K562 (cell line): Measurements from ENCODE around the gene PDZD8. TPM values are rescaled to one million over a fixed set of nuclear protein-coding genes. Genes with fewer than 3 reads are reported as not detected.
A peak's percentile ranks its signal among the peaks of the same experiment; 100 is the strongest.

Experiments
- ARID1B ChIP-seq: fragments of 450-650 bp; IDR thresholded peaks from 2 replicates; pipeline ENCODE4 v1.6.1; 2016; ENCODE audit warnings: antibody characterized with exemption, mild to moderate bottlenecking, inconsistent platforms
- ARNT ChIP-seq, 2 experiments: fragments of 450-650 bp; IDR thresholded peaks; 2 replicates each; pipeline ENCODE4 v1.6.1; 2016; ENCODE audit warnings: mild to moderate bottlenecking in 1 of 2
- CBX2 ChIP-seq: fragments of 200-600 bp; sonication (generic); IDR thresholded peaks from one replicate; pipeline ENCODE4 v1.6.1; 2012; ENCODE audit warnings: mild to moderate bottlenecking, low read length, inconsistent platforms; ENCODE audit not compliant: insufficient read depth, poor library complexity, severe bottlenecking
- COPS2 ChIP-seq: fragments of 450-650 bp; conservative IDR thresholded peaks from 2 replicates; pipeline ENCODE4 v1.6.1; 2016; ENCODE audit warnings: mild to moderate bottlenecking, moderate library complexity
- ESRRA ChIP-seq: fragments of 450-650 bp; IDR thresholded peaks from 2 replicates; pipeline ENCODE4 v1.6.1; 2014; ENCODE audit warnings: low read depth, mild to moderate bottlenecking, moderate library complexity, borderline replicate concordance
- GABPB2 ChIP-seq: fragments of 250-450 bp; sonication (Bioruptor Pico); conservative IDR thresholded peaks from 2 replicates; pipeline ENCODE4 v1.5.1; 2021; ENCODE audit warnings: mild to moderate bottlenecking
- HLTF ChIP-seq: fragments of 450-650 bp; IDR thresholded peaks from 2 replicates; pipeline ENCODE4 v1.6.1; 2016
- KDM1A ChIP-seq, 2 experiments: fragments of 450-650 bp; IDR thresholded peaks; 2 replicates each; pipeline ENCODE4 v1.6.1; 2016; ENCODE audit warnings: mild to moderate bottlenecking in 2 of 2
- KLF1 ChIP-seq: fragments of 450-650 bp; IDR thresholded peaks from 2 replicates; pipeline ENCODE4 v1.6.1; 2016; ENCODE audit warnings: missing genetic modification characterization, missing compliant biosample characterization
- LCOR ChIP-seq: sonication (generic); formaldehyde crosslinking; IDR thresholded peaks from 2 replicates; pipeline ENCODE4 v1.8.0; 2022; ENCODE audit warnings: mild to moderate bottlenecking, missing genetic modification reagents
- MCM2 ChIP-seq: fragments of 450-650 bp; IDR thresholded peaks from 2 replicates; pipeline ENCODE4 v1.6.1; 2017; ENCODE audit warnings: low read depth, mild to moderate bottlenecking
- MTA3 ChIP-seq: fragments of 450-650 bp; formaldehyde crosslinking; IDR thresholded peaks from 2 replicates; pipeline ENCODE4 v1.6.1; 2017; ENCODE audit warnings: mild to moderate bottlenecking, borderline replicate concordance
- MYBL2 ChIP-seq, 2 experiments: fragments of 450-650 bp in 1 of 2; sonication (generic) in 1 of 2; formaldehyde crosslinking in 1 of 2; IDR thresholded peaks; 2 replicates each; pipeline versions ENCODE4 v1.6.1 to v1.8.1; 2017 to 2022; ENCODE audit warnings: borderline replicate concordance in 1 of 2, inconsistent platforms in 1 of 2, low read depth in 1 of 2, mild to moderate bottlenecking in 1 of 2, missing genetic modification reagents in 1 of 2, moderate library complexity in 1 of 2
- RBBP5 ChIP-seq: fragments of 200-600 bp; sonication (generic); IDR thresholded peaks from 2 replicates; pipeline ENCODE4 v1.6.1; 2012; ENCODE audit warnings: borderline replicate concordance, mild to moderate bottlenecking, low read length, control low read depth, inconsistent platforms; ENCODE audit not compliant: insufficient read depth, poor library complexity, severe bottlenecking
- SMAD1 ChIP-seq: fragments of 150-350 bp; IDR thresholded peaks from 2 replicates; pipeline ENCODE4 v1.6.1; 2014; ENCODE audit warnings: low read length, low read depth; ENCODE audit not compliant: partially characterized antibody
- SREBF2 ChIP-seq: sonication (generic); formaldehyde crosslinking; IDR thresholded peaks from 2 replicates; pipeline ENCODE4 v1.4.0; 2020; ENCODE audit warnings: mild to moderate bottlenecking, missing genetic modification reagents
- TCF7L2 ChIP-seq: fragments of 150-350 bp; IDR thresholded peaks from 2 replicates; pipeline ENCODE4 v1.6.1; 2016; ENCODE audit warnings: low read depth, mild to moderate bottlenecking, low read length, moderate library complexity
- ZEB2 ChIP-seq: fragments of 450-650 bp; IDR thresholded peaks from 2 replicates; pipeline ENCODE4 v1.6.1; 2016
- ZNF140 ChIP-seq: fragments of 250-450 bp; sonication (Bioruptor Pico); IDR thresholded peaks from 2 replicates; pipeline ENCODE4 v1.8.0; 2021; ENCODE audit warnings: moderate library complexity, mild to moderate bottlenecking, inconsistent platforms
- ZNF197 ChIP-seq: fragments of 200-800 bp; sonication (Bioruptor generic); IDR thresholded peaks from 2 replicates; pipeline ENCODE4 v1.6.1; 2016; ENCODE audit warnings: low read depth, missing genetic modification characterization, missing compliant biosample characterization
- ZNF551 ChIP-seq: fragments of 250-450 bp; sonication (Bioruptor Pico); IDR thresholded peaks from 2 replicates; pipeline ENCODE4 v1.5.0; 2021; ENCODE audit warnings: mild to moderate bottlenecking, moderate library complexity
- polyA plus RNA-seq, 8 experiments: library from polyadenylated mRNA; depleted of rRNA in 4 of 8; stranded (reverse) in 5 of 8; unstranded in 3 of 8; fragments of >200 nt; fragmentation: Nextera tagmentation in 2 of 8; fragmentation: Illumina TruSeq in 1 of 8; extraction: Ambion mirVana in 2 of 8; extraction: Trizol in 1 of 8; gene quantifications; 2 replicates each; pipeline versions ENCODE4 v1.2.1 to v1.2.3, GENCODE V29; 2011 to 2014; ENCODE audit warnings: inconsistent platforms in 1 of 8, missing spikeins in 1 of 8
- total RNA-seq, 7 experiments: library from RNA; depleted of rRNA in 6 of 7; stranded (reverse); fragments of >200 nt in 6 of 7; fragmentation: Illumina TruSeq in 2 of 7; extraction: Trizol in 2 of 7; gene quantifications; 2 replicates each; pipeline versions ENCODE4 v1.2.1 to v1.2.3, GENCODE V29; 2011 to 2021; ENCODE audit warnings: low replicate concordance in 1 of 7
- TF ChIP-seq, protein P1 (sequence below): fragments of 450-650 bp; conservative IDR thresholded peaks from 2 replicates; pipeline ENCODE4 v1.6.1; 2016; ENCODE audit warnings: missing genetic modification characterization, low read depth, mild to moderate bottlenecking, control low read depth, missing compliant biosample characterization
- TF ChIP-seq, protein P2 (sequence below): fragments of 250-450 bp; sonication (Bioruptor Pico); IDR thresholded peaks from 2 replicates; pipeline ENCODE4 v1.5.0; 2021; ENCODE audit warnings: mild to moderate bottlenecking, borderline replicate concordance

PDZD8 gene
- total and polyA plus RNA-seq, 9 of the 15 experiments (the other 6 are each of a cell fraction or from before 2014, with no cell fraction given) = 5.5 to 53.4 (median 36.8) TPM

DNA sequence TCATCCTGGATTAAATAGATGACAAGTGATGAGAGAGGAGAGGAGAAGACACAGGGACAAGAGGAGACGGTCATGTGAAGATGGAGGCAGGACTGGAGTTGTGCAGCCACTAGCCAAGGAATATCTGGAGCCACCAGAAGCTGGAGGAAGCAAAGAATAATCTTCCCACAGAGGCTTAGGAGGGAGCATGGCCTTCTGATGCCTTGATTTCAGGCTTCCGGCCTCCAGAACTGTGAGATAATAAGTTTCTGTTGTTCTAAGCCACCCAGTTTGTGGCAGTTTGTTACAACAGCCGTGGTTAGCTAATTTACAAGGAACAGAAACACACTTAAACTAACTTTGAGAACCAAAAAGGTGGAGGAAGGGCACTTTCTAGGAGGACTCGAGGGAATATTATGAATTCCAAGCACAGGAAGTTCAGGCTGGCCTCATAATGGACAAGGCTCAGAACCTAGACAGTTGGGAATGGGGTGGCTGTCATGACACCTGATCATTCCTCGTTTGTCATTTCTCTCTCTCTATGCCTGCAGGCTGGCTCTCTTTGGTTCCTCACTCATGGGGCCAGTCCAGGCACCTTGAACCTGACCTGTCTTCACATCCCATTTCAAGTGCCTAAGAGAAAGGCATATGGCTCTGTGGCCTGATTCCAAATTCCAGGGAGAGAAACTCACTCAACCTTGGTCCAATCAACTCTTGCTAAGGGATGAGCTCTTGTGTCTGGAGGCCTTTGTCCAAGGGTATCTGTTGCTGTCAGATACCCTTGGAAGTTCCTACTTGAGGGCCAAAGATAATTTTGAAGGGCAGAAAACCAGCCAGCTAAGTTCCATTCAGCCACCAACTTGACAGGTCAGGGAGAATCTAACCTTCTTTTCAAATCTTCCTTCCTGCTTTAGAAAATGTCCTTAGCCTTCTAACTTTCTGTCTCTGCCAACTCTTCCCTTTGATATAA is 33.5 kb upstream of the PDZD8 start (continued):
- TF ChIP-seq, protein P1, sequence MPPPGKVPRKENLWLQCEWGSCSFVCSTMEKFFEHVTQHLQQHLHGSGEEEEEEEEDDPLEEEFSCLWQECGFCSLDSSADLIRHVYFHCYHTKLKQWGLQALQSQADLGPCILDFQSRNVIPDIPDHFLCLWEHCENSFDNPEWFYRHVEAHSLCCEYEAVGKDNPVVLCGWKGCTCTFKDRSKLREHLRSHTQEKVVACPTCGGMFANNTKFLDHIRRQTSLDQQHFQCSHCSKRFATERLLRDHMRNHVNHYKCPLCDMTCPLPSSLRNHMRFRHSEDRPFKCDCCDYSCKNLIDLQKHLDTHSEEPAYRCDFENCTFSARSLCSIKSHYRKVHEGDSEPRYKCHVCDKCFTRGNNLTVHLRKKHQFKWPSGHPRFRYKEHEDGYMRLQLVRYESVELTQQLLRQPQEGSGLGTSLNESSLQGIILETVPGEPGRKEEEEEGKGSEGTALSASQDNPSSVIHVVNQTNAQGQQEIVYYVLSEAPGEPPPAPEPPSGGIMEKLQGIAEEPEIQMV (tag) = no peak
- no peak for TF ChIP-seq TCF7L2
- TF ChIP-seq RBBP5 = peak; percentile 12
- no peak for TF ChIP-seq CBX2
- peak; percentile 50 to 57; a peak in 2 of 4 replicates for TF ChIP-seq KDM1A (IDR thresholded peaks at IDR 0.05)
- no peak for TF ChIP-seq ZNF140 (CRISPR knock-in tag)
- no peak for TF ChIP-seq HLTF
- no peak for TF ChIP-seq KLF1 (tag)
- peak; percentile 36; the same call in 1 of the 2 replicates for TF ChIP-seq ZNF197 (CRISPR knock-in tag)
- TF ChIP-seq SREBF2 = no peak
- TF ChIP-seq ARID1B = peak; percentile 71
- no peak for TF ChIP-seq ZEB2
- TF ChIP-seq ZNF551 (CRISPR knock-in tag) = no peak
- TF ChIP-seq ESRRA = peak; percentile 51; the same call in 1 of the 2 replicates
- no peak for TF ChIP-seq MCM2
- 0 out of 2 replicates have a peak, but pooled peaks have one; percentile 18 for TF ChIP-seq LCOR
- TF ChIP-seq SMAD1 = no peak
- TF ChIP-seq, protein P2, sequence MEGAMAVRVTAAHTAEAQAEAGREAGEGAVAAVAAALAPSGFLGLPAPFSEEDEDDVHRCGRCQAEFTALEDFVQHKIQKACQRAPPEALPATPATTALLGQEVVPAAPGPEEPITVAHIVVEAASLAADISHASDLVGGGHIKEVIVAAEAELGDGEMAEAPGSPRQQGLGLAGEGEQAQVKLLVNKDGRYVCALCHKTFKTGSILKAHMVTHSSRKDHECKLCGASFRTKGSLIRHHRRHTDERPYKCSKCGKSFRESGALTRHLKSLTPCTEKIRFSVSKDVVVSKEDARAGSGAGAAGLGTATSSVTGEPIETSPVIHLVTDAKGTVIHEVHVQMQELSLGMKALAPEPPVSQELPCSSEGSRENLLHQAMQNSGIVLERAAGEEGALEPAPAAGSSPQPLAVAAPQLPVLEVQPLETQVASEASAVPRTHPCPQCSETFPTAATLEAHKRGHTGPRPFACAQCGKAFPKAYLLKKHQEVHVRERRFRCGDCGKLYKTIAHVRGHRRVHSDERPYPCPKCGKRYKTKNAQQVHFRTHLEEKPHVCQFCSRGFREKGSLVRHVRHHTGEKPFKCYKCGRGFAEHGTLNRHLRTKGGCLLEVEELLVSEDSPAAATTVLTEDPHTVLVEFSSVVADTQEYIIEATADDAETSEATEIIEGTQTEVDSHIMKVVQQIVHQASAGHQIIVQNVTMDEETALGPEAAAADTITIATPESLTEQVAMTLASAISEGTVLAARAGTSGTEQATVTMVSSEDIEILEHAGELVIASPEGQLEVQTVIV (CRISPR knock-in tag) = no peak
- TF ChIP-seq MYBL2 (IDR thresholded peaks at IDR 0.05; ENCODE audit: low read depth) = no peak
- TF ChIP-seq MYBL2 (CRISPR knock-in tag; IDR thresholded peaks at IDR 0.05; ENCODE audit: borderline replicate concordance) = no peak
- TF ChIP-seq MTA3 = no peak
- TF ChIP-seq COPS2 = no peak
- no peak for TF ChIP-seq GABPB2 (CRISPR knock-in tag)
- TF ChIP-seq ARNT (IDR thresholded peaks at IDR 0.05) = peak in 1 of 2 experiments; percentile 19; a peak in 1 of 4 replicates
